Ovary (tissue), 3 donors: ENCODE data around the gene OCEL1.

ENCODE experiments used
- CTCF ChIP-seq, 3 donors: fragments of 450-650 bp in 2 of 3; fragments of 200-600 bp in 1 of 3; IDR thresholded peaks; one replicate each; pipeline versions ENCODE4 v1.5.1 to v1.8.0; 2016 to 2022; ENCODE audit warnings: antibody characterized with exemption in 3 of 3, mild to moderate bottlenecking in 1 of 3
- EP300 ChIP-seq: sonication (generic); formaldehyde crosslinking; IDR thresholded peaks from one replicate; pipeline ENCODE4 v1.6.1; 2017; ENCODE audit warnings: antibody characterized with exemption
- POLR2A ChIP-seq: fragments of 450-650 bp; IDR thresholded peaks from one replicate; pipeline ENCODE4 v1.6.1; 2017; ENCODE audit warnings: antibody characterized with exemption, mild to moderate bottlenecking, moderate library complexity
- donor health status: DM: no; HTN: no; CAD: no.

- no peak for TF ChIP-seq POLR2A
- TF ChIP-seq CTCF (IDR thresholded peaks at IDR 0.05): no peak
- no peak for TF ChIP-seq EP300
Observed at GRCh38 chr19:17210296-17210695, 15.7 kb upstream of the OCEL1 start.
